Measurements from ENCODE around the gene CPEB1. TPM values are rescaled to one million over a fixed set of nuclear protein-coding genes. Genes with fewer than 3 reads are reported as not detected.
"Not testable (repeated sequence)": the region's sequence is repeated elsewhere in the genome, so short reads cannot be mapped to it uniquely, and the experiment has no call there.

The CPEB1 gene
- total and polyA plus RNA-seq, 7 experiments from 2014 or later: 0.07 to 1.0 (median 0.35) TPM; not detected in 1

GRCh38 chr15:82536409-82537350 lies 110.5 kb downstream of the CPEB1 start:
- ChIA-PET POLR2A (no interaction called here), CTCF (interaction anchor here (0.7 kb wide), 1 partner anchor 581 kb away, joined by 3 read pairs; no protein-coding TSS in a partner anchor)
- intact Hi-C loops (cut with micrococcal nuclease): no loop called here

GRCh38 chr15:82535566-82536408 lies 111.4 kb downstream of the CPEB1 start:
- H3K27me3 Mint-ChIP-seq: no peaks in the 10 kb centered on the region
- H3K36me3 ChIP-seq (ENCODE audit: control insufficient read depth in 2 of 3, insufficient read depth in 3 of 3, low read length in 3 of 3): peaks cover 23 to 52% (median 29%) of the 10 kb centered on the region in 3 experiments
- H3K9me3 ChIP-seq (ENCODE audit: control insufficient read depth in 2 of 3, low read length in 3 of 3): no peaks in the 10 kb centered on the region
- H3K36me3 Mint-ChIP-seq: peaks cover 12 to 42% (median 31%) of the 10 kb centered on the region in 5 donors
- intact Hi-C loops (cut with micrococcal nuclease): no loop called here
- DNase-seq: no peak
- peaks cover 12 to 34% (median 25%) of the 10 kb centered on the region in 7 donors for H3K4me1 Mint-ChIP-seq
- H3K4me1 ChIP-seq (ENCODE audit: control insufficient read depth in 2 of 2, insufficient read depth in 2 of 2, low read length in 2 of 2): peaks cover 4 to 12% of the 10 kb centered on the region in 2 donors
- H3K4me3 ChIP-seq (ENCODE audit: low read length): no peak overlapping the region
- POLR2A ChIA-PET: no interaction called here
- H3K27ac Mint-ChIP-seq: peak overlapping the region in 3 of 9 donors; percentile 1 to 57 (median 49)
- H3K27ac ChIP-seq (ENCODE audit: low read depth, low read length): no peak overlapping the region
- H3K27me3 ChIP-seq (ENCODE audit: control insufficient read depth in 2 of 2, insufficient read depth in 2 of 2, low read length in 2 of 2): no peaks in the 10 kb centered on the region
- no peak overlapping the region for H3K4me3 Mint-ChIP-seq
- no peak for ATAC-seq
- H3K9me3 Mint-ChIP-seq: peaks cover 0 to 2% (median 0%) of the 10 kb centered on the region in 11 donors
- CTCF ChIA-PET: no interaction called here

More at GRCh38 chr15:82536409-82537350, 110.5 kb downstream of the CPEB1 start:
- Histone ChIP-seq H3K4me1 (ENCODE audit: control insufficient read depth in 2 of 2, insufficient read depth in 2 of 2, low read length in 2 of 2) (peaks cover 10 to 18% of the 10 kb centered on the region in 2 donors), H3K27me3 (ENCODE audit: control insufficient read depth in 2 of 2, insufficient read depth in 2 of 2, low read length in 2 of 2) (no peaks in the 10 kb centered on the region), H3K27ac (ENCODE audit: low read depth, low read length) (no peak overlapping the region), H3K9me3 (ENCODE audit: control insufficient read depth in 2 of 3, low read length in 3 of 3) (no peaks in the 10 kb centered on the region), H3K36me3 (ENCODE audit: control insufficient read depth in 2 of 3, insufficient read depth in 3 of 3, low read length in 3 of 3) (peaks cover 23 to 52% (median 29%) of the 10 kb centered on the region in 3 experiments), H3K4me3 (ENCODE audit: low read length) (no peak overlapping the region)
- Mint-ChIP-seq H3K27me3 (no peaks in the 10 kb centered on the region), H3K4me1 (peaks cover 13 to 36% (median 28%) of the 10 kb centered on the region in 7 donors), H3K4me3 (peak overlapping the region in 2 of 10 donors; percentile 15 to 17), H3K36me3 (peaks cover 12 to 38% (median 31%) of the 10 kb centered on the region in 5 donors), H3K9me3 (peaks cover 0 to 2% (median 0%) of the 10 kb centered on the region in 11 donors), H3K27ac (peak overlapping the region in 6 of 9 donors; percentile 1 to 57 (median 26))
- DNase-seq (no peak), ATAC-seq (no peak)

- Histone ChIP-seq H3K4me1 (ENCODE audit: control insufficient read depth in 2 of 2, insufficient read depth in 2 of 2, low read length in 2 of 2) (peaks cover 4 to 12% of the 10 kb centered on the region in 2 donors), H3K36me3 (ENCODE audit: control insufficient read depth in 2 of 3, insufficient read depth in 3 of 3, low read length in 3 of 3) (peaks cover 23 to 49% (median 29%) of the 10 kb centered on the region in 3 experiments)
- H3K27ac Mint-ChIP-seq; intact Hi-C loops (cut with micrococcal nuclease); H3K27ac ChIP-seq (ENCODE audit: low read depth, low read length); H3K27me3 Mint-ChIP-seq; H3K9me3 Mint-ChIP-seq; H3K4me3 ChIP-seq (ENCODE audit: low read length); POLR2A ChIA-PET; H3K9me3 ChIP-seq (ENCODE audit: control insufficient read depth in 2 of 3, low read length in 3 of 3); DNase-seq; H3K27me3 ChIP-seq (ENCODE audit: control insufficient read depth in 2 of 2, insufficient read depth in 2 of 2, low read length in 2 of 2); ATAC-seq; CTCF ChIA-PET; H3K4me3 Mint-ChIP-seq: not testable (repeated sequence)
- Mint-ChIP-seq H3K4me1 (peaks cover 14 to 37% (median 26%) of the 10 kb centered on the region in 7 donors), H3K36me3 (peaks cover 12 to 42% (median 31%) of the 10 kb centered on the region in 5 donors)
These were observed 112.0 kb downstream of the CPEB1 start for GRCh38 chr15:82535151-82535550.

- H3K27ac Mint-ChIP-seq: peak overlapping the region in 1 of 9 donors; percentile 19
- peaks cover 12 to 42% (median 31%) of the 10 kb centered on the region in 5 donors for H3K36me3 Mint-ChIP-seq
- ATAC-seq; H3K4me3 ChIP-seq (ENCODE audit: low read length); H3K27me3 Mint-ChIP-seq; H3K27ac ChIP-seq (ENCODE audit: low read depth, low read length); H3K9me3 Mint-ChIP-seq; intact Hi-C loops (cut with micrococcal nuclease); H3K4me3 Mint-ChIP-seq; POLR2A ChIA-PET; H3K4me1 ChIP-seq (ENCODE audit: control insufficient read depth in 2 of 2, insufficient read depth in 2 of 2, low read length in 2 of 2); DNase-seq; H3K27me3 ChIP-seq (ENCODE audit: control insufficient read depth in 2 of 2, insufficient read depth in 2 of 2, low read length in 2 of 2); H3K9me3 ChIP-seq (ENCODE audit: control insufficient read depth in 2 of 3, low read length in 3 of 3); CTCF ChIA-PET: not testable (repeated sequence)
- H3K4me1 Mint-ChIP-seq: peaks cover 14 to 38% (median 26%) of the 10 kb centered on the region in 7 donors
- peaks cover 23 to 49% (median 29%) of the 10 kb centered on the region in 3 experiments for H3K36me3 ChIP-seq (ENCODE audit: control insufficient read depth in 2 of 3, insufficient read depth in 3 of 3, low read length in 3 of 3)
These were observed 112.7 kb downstream of the CPEB1 start for GRCh38 chr15:82534457-82534861.

GRCh38 chr15:82533801-82534200 lies 113.4 kb downstream of the CPEB1 start:
- Mint-ChIP-seq H3K9me3 (peaks cover 0 to 2% (median 0%) of the 10 kb centered on the region in 11 donors), H3K27me3 (no peaks in the 10 kb centered on the region), H3K36me3 (peaks cover 12 to 36% (median 29%) of the 10 kb centered on the region in 5 donors), H3K4me3 (no peak overlapping the region), H3K4me1 (peaks cover 9 to 34% (median 20%) of the 10 kb centered on the region in 7 donors), H3K27ac (peak overlapping the region in 1 of 9 donors; percentile 60)
- H3K27ac ChIP-seq (ENCODE audit: low read depth, low read length): no peak overlapping the region
- H3K4me3 ChIP-seq (ENCODE audit: low read length): no peak overlapping the region
- ATAC-seq (no peak), DNase-seq (no peak)
- POLR2A ChIA-PET: interaction anchor here (0.7 kb wide), 1 partner anchor 473 kb away, joined by 3 read pairs; no protein-coding TSS in a partner anchor
- CTCF ChIA-PET: no interaction called here
- peaks cover 23 to 47% (median 27%) of the 10 kb centered on the region in 3 experiments for H3K36me3 ChIP-seq (ENCODE audit: control insufficient read depth in 2 of 3, insufficient read depth in 3 of 3, low read length in 3 of 3)
- H3K4me1 ChIP-seq (ENCODE audit: control insufficient read depth in 2 of 2, insufficient read depth in 2 of 2, low read length in 2 of 2): peaks cover 0 to 5% of the 10 kb centered on the region in 2 donors
- intact Hi-C loops (cut with micrococcal nuclease): no loop called here
- no peaks in the 10 kb centered on the region for H3K9me3 ChIP-seq (ENCODE audit: control insufficient read depth in 2 of 3, low read length in 3 of 3)
- H3K27me3 ChIP-seq (ENCODE audit: control insufficient read depth in 2 of 2, insufficient read depth in 2 of 2, low read length in 2 of 2): no peaks in the 10 kb centered on the region

GRCh38 chr15:82532991-82533481 lies 114.1 kb downstream of the CPEB1 start:
- ATAC-seq: no peak
- no peak for DNase-seq
- Mint-ChIP-seq H3K4me3 (no peak overlapping the region), H3K27ac (no peak overlapping the region), H3K9me3 (peaks cover 0 to 2% (median 0%) of the 10 kb centered on the region in 11 donors), H3K27me3 (peaks cover 0 to under 1% (median 0%) of the 10 kb centered on the region in 5 donors), H3K36me3 (peaks cover 12 to 32% (median 28%) of the 10 kb centered on the region in 5 donors), H3K4me1 (peaks cover 4 to 26% (median 13%) of the 10 kb centered on the region in 7 donors)
- Histone ChIP-seq H3K27ac (ENCODE audit: low read depth, low read length) (no peak overlapping the region), H3K4me3 (ENCODE audit: low read length) (no peak overlapping the region), H3K9me3 (ENCODE audit: control insufficient read depth in 2 of 3, low read length in 3 of 3) (no peaks in the 10 kb centered on the region), H3K27me3 (ENCODE audit: control insufficient read depth in 2 of 2, insufficient read depth in 2 of 2, low read length in 2 of 2) (no peaks in the 10 kb centered on the region), H3K36me3 (ENCODE audit: control insufficient read depth in 2 of 3, insufficient read depth in 3 of 3, low read length in 3 of 3) (peaks cover 15 to 39% (median 20%) of the 10 kb centered on the region in 3 experiments), H3K4me1 (ENCODE audit: control insufficient read depth in 2 of 2, insufficient read depth in 2 of 2, low read length in 2 of 2) (no peaks in the 10 kb centered on the region)
- intact Hi-C loops (cut with micrococcal nuclease): no loop called here
- ChIA-PET POLR2A (interaction anchor here (0.7 kb wide), 1 partner anchor 472 kb away, joined by 3 read pairs; no protein-coding TSS in a partner anchor), CTCF (no interaction called here)
